IPS DF 19.7 (cell line): Measurements from ENCODE around the gene EIF3A.
A peak's percentile ranks its signal among the peaks of the same experiment; 100 is the strongest.
"Not testable (repeated sequence)": the region's sequence is repeated elsewhere in the genome, so short reads cannot be mapped to it uniquely, and the experiment has no call there.

Source experiments
- DNase-seq: peaks from one replicate; pipeline ENCODE4 v3.0.0-alpha.2; 2013; ENCODE audit warnings: low read depth, low spot score

EIF3A gene

DNA sequence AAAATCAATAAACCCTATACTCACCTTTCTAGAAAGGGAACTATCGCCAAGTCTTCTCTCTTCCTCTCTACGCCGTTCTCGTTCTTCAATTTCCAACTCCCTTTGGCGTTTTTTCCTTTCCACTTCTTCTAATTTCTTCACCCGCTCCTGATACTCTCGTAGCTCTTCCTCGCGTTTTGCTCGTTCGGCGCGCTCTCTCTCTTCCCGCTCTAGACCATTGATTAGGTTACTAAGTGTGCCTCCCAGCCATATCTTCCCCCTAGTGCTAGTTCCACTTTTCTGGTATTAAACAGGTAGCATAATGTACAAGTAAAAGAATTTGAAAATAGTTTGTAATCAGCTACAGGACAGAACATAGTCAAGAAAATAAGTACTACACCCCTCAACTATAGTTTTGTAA lies 30.8 kb downstream of the EIF3A start:
- no peak for DNase-seq

DNA sequence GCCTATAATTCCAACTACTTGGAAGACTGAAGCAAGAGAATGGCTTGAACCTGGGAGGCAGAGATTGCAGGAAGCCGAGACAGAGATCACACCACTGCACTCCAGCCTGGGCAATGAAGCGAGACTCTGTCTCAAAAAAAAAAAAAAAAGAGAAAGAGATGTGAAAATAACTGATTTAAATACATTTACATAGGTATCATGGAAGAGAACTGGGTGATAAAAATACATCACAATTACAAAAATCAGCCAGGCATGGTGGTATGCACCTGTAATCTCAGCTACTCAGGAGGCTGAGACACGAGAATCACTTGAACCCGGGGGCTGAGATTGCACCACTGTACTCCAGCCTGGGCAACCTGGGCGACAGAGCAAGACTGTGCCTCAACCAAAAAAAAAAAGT lies 31.3 kb downstream of the EIF3A start:
- no peak for DNase-seq

DNA sequence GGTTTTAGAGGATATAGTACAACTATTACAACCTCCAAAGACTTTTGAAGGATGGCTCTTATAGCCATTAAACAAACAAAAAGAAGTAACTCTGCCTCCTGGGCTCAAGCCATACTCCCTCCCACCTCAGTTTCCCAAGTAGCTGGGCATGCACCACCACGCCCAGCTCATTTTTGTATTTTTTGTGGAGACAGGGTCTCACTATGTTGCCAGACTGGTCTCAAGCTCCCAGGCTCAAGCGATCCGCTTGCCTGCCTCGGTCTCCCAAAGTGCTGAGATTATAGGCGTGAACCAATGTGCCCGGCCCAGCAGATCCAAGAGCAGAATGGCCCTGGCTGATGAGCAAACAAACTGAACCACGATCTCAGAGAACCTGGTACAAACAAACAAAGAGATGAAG lies 35.1 kb downstream of the EIF3A start:
- no peak for DNase-seq

DNA sequence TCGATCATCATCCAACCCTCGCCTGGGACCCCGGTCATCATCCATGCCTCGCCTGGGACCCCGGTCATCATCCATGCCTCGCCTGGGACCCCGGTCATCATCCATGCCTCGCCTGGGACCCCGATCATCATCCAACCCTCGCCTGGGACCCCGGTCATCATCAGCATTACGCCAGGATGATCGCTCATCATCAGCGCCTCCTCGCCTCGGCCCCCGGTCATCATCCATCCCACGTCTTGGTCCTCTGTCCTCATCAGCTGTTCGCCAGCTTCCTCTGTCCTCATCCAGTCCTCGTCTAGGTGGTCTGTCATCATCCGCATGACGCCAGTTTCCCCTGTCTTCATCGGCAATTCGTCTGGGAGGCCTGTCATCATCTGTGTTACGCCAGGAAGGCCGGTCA lies 38.4 kb downstream of the EIF3A start:
- no peak for DNase-seq

DNA sequence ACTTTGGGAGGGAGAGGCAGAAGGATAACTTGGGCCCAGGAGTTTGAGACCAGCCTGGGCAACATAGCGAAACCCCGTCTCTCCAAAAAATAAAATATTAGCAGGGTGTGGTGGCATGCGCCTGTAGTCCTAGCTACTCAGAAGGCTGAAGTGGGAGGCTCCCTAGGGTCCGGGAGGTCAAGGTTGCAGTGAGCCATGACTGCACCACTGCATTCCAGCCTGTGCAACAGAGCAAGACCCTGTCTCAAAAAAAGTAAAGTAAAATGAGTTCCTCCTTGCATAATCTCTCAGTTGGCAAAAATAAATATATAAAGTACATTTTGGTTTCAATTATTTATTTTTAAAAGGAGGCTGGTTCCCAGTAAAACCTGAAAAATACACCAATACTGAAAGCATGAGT lies 39.3 kb downstream of the EIF3A start:
- no peak for DNase-seq

DNA sequence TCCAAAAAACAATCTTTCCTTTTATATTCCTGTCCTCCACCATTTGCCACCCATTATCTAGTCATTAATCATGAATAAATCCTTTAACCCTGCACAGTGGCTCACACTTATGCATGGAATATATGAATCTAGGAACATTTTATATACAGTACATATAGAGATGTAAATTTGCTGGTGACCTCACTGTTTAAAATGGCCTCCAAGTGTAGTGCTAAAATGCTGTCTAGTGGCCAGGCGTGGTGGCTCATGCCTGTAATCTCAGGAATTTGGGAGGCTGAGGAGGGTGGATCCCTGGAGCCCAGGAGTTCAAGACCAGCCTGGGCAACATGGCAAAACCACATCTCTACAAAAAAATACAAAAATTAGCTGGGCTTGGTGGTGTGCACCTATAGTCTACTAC lies 41.5 kb downstream of the EIF3A start:
- DNase-seq, result no peak

DNA sequence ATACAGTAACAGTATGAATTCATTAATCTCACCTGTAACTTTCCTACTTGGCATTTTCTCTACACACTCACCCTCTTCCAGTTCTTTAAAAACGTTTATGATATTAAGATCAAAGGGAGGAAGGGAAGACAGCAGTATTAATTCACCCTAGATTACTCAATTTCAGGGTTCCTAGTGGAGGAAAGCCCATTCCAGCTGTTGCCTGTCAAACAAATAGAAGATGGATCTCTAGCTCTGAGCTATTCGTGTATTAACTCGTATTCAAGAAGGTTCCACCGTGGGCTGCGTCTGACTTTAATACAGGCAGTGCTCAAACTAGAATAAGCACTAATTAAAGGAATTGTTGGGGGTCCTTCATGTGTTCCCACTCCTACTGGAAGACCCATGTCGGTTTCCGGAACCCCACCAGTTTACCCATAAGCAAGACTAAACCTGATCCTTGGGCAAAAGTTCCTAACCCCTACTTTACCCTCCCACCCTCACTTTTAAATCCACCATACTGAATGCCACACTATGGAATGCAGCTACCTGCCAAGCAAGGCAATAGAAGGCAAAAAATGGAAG lies 49.0 kb downstream of the EIF3A start:
- DNase-seq, result no peak

DNA sequence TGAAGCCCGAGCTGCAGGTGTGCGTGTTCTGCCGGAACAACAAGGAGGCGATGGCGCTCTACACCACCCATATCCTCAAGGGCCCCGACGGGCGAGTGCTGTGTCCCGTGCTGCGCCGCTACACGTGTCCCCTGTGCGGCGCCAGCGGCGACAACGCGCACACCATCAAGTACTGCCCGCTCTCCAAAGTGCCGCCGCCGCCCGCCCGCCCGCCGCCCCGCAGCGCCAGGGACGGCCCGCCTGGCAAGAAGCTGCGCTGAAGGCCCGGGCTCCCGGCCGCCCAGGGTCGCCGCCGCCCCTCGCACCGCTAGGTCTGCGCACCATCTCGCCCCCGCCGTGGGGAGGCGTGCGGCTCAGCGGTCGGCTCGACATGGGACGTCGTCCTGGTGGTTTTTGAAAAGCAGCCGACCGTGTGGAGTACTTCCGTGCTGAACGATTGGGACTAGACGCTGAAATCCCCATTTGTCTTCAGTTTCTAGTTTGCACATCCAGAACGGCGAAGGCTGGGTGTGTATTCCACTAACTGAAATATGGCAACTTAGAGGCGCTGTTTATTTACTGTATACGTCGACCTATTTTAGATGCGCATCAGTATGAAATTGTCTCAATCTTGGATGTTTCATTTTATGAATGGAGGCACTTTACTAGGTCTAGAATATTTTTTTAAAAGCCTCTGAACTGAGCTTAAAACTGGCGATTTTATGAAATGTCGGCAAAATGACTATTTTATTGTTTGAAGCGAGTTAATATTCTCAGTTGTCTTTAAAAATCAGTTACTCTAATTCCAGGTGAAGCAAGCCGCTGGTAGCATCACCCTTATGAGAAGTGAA lies 50.0 kb downstream of the EIF3A start:
- DNase-seq, result no peak

DNA sequence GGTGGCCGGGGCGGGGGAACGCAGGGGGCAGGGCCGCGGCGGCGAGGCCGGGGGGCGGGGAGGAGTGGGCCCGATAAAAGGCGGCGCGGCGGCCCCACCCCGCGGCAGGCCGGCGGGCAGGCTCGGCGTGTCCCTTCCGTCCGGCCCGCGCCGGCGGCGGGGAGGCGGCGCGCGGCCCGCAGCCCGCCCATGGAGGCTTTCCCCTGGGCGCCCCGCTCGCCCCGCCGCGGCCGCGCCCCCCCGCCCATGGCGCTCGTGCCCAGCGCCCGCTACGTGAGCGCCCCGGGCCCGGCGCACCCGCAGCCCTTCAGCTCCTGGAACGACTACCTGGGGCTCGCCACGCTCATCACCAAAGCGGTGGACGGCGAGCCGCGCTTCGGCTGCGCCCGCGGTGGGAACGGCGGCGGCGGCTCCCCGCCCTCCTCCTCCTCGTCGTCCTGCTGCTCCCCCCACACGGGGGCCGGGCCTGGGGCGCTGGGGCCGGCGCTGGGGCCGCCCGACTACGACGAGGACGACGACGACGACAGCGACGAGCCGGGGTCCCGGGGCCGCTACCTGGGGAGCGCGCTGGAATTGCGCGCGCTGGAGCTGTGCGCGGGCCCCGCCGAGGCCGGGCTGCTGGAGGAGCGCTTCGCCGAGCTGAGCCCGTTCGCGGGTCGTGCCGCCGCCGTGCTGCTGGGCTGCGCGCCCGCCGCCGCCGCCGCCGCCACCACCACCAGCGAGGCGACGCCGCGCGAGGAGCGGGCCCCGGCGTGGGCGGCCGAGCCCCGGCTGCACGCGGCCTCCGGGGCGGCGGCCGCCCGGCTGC lies 50.8 kb downstream of the EIF3A start, which contains the start of gene NANOS1:
Gene NANOS1, plus strand, starts transcription at position 102 of the 808 bp plus-strand sequence. Its CDS starts 88 bp downstream, at position 190.
- DNase-seq, result no peak

DNA sequence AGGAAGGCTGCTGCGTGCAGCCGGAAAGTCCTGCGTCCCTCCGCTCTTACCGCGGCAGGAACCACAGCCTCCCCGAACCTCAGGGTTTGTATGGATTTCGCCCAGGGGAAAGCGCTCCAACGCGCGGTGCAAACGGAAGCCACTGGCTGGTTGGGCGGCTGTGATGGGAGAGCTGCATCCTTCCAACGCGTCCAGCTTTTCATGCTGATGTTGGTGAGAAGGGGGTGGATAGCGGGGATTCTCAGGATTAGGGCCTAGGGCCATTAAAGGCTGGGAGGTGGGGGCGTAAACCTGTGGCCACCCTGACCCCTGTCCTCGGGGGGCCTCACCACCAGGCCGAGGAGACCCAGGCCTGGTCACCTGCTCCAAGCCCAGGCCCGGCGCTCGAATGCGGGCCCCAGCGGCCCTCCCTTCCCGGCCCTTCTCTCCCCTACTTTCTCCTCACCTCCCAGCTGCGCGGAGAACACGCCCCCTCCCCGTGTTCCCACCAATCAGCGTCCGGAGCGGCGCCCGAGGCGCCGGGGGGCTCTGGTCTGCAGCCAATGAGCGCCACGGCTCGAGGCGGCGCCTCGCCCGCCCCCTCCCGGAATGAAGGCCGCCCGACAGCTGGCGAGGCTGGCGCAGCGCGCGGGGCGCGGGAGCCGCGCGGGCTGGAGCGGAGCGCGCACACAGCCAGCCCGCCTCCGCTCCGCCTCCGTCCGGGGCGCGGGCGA lies 51.6 kb downstream of the EIF3A start:
- no peak for DNase-seq

DNA sequence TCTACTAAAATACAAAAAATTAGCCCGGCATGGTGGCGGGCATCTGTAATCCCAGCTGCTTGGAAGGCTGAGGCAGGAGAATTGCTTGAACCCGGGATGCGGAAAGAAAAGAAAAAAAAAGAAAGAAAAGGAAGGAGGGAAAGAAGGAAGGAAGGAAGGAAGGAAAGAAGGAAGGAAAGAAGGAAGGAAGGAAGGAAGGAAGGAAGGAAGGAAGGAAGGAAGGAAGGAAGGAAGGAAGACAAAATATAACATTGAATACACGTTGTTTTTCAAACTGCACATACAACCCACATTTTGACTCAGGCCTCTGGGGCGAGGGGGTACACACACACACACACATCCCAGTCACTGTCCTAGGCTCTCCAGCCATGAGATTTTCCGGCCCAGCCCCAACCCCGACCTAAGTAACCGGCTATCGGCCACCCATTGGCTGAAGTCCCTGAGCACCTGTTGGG lies 52.1 kb downstream of the EIF3A start:
- not testable (repeated sequence) for DNase-seq

DNA sequence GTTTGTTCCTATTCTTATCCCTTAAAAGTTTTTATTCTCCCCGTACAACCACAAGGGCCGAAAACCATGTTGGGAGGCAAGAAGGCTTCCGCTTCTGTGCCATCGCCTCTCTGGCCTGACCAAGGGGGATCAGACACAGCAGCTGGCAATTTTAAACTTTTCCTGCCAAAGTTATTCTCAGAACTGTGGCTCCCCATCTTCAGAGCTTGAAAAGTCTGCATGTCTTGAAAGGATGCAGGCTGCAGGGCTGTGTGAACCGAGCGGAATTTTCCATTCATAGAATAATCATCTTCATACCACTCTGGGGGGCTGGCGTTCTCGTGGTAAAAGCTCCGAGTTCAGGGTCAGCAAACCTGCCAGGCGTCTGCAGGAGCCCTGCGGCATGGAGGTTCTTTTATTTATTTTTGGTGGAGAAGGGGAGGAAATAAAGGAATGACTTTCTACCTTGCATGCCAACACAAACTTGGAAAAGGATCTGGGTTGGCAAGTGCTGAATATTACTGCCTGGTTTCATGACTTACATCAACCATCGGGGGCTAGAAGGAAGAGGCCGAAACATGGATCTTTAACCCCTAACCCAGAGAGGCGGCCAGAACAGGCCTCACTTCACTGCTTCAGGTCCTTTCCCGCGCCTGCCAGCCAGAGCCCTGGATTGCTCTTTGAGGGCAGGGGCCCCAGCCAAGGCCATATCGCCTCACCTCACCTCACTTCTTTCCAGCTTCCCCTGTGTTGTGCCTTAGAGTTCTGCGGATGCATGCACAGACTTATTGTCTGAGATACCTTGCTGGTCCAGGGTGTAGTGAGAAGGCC lies 54.1 kb downstream of the EIF3A start:
- no peak for DNase-seq

DNA sequence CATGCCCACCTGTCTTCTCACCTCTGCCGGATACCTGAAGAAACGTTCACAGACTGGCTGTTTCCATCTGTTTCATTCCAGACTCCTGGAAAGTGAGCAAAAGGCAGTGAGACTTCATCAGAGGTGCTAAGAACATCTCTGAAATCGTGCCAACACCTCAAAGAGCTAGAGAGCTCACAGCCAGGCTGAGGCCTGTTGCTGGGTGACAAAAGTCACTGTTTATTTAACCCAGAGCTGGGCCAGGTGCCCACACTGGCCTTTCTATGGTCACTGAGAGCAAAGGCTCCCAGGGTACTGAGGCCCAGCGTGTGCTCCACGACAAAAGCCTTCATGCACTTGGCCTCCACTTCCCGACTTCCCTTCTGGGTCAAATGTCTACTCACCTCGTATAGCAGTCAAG lies 54.8 kb downstream of the EIF3A start:
- no peak for DNase-seq

DNA sequence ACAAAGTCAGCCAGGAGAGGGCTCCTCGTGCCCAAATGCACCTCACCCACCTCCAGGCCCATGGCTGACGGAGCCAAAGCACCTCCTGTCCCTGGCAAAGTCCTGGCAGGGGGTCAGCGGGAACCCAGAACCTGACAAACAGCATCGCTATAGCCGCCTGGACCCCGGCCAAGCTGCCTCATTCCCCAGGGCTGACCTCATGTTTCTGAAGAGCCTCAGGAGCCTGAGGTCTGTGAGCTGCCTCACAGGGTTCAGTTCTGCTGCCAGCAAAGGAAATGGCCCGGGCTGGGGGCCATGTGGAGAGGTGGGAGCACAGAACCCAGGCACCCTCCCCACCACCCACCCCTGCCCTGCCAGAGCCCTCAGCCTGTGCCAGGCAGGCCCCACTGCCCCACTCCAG lies 55.3 kb downstream of the EIF3A start:
- no peak for DNase-seq

DNA sequence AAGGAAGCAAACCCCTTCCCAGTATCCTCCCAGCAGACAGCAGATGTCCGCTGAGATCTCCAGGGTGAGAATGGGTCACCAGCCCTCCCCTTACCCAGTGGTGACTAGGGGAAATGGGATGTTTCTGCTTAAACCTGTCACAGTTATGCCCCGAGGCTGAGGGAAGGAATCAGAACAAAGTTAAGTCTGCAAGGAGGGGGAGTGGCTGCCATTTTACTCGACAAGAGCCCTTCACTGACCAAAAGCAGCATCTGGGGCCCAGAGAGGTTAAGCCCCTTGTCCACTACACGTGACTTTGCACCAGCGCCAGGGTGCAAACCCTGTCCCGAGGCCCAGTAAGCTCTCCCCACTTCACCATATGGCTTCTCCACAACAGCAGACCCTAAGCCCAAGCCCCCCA lies 55.7 kb downstream of the EIF3A start:
- no peak for DNase-seq

DNA sequence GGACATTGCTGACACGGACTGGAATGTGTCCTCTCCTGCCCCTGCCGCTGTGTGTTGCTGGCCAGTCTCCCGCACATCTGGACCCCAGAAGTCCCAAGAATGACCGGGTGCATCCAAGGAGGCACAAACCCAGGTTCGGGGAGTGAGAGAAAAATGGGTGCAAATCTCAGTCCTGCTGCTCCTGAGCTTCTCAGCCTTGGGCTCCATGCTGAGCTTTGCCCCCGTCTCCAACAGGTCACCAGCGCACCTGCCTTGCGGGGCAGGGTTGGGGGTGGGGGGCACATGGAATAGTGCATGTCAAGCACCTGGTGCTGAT lies 57.1 kb downstream of the EIF3A start:
- no peak for DNase-seq

DNA sequence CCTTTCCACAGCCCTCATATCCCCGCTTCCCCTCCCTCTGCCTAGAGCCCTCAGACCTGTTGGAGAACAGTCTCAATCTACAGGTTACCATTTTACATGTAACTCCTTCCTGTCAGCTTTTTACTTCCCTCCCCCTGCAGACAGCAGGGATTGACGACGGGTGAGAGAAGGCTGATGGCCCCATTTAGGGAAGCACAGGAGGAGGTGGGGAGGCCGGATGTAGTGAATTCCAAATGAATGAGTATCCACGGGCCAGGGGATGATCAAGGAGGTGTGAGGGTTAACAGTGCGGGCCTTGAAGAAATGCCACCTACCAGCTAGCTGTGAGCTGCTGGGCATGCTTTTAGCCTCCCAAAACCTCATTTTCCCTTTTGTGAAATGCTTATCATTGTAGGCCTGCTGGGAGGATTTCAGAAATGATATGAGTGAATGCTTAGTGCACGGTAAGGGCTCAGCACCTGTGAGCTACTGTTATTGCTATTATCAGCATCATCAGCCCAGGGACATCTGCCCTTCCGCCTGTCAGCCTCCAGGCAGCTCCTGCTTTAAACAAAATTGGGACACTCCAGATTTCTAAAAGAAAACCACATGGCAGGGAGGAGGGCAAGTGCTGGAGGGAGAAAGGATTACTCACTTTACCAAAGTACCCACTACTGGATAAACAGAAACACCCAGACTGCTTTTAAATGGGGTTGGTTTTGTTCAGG lies 57.6 kb downstream of the EIF3A start:
- DNase-seq, result peak; percentile 63

DNA sequence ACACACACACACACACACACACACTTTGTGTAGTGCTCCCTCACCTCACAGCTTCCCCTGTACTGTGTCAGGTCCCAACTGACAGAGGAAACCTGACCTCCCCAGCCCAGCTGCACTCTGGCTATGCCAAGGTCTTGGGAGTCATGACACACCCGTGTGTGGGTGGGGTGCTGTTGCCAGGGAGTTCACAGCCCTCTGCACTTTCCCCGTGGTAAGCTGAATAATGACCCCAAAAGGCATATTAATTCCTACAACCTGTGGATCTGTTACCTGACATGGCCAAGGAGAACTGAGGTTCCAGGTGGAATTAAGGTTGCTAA lies 60.0 kb downstream of the EIF3A start:
- no peak for DNase-seq

DNA sequence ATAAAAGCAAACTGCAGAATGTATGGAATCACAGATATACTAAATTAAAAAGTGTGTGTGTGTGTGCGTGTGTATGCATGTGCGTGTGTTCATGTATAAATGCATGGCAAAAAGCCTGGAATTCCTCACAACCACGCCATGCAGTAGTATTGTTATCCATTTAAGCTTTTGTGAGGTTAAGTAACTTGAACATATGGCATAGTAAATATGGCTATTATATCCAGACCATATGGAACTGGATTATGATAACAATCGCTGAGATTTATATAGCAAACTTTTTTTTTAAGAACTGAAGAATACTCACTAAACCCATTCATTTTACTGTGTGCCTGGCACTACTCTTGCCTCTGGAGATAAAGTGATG lies 73.4 kb downstream of the EIF3A start:
- DNase-seq, result no peak

DNA sequence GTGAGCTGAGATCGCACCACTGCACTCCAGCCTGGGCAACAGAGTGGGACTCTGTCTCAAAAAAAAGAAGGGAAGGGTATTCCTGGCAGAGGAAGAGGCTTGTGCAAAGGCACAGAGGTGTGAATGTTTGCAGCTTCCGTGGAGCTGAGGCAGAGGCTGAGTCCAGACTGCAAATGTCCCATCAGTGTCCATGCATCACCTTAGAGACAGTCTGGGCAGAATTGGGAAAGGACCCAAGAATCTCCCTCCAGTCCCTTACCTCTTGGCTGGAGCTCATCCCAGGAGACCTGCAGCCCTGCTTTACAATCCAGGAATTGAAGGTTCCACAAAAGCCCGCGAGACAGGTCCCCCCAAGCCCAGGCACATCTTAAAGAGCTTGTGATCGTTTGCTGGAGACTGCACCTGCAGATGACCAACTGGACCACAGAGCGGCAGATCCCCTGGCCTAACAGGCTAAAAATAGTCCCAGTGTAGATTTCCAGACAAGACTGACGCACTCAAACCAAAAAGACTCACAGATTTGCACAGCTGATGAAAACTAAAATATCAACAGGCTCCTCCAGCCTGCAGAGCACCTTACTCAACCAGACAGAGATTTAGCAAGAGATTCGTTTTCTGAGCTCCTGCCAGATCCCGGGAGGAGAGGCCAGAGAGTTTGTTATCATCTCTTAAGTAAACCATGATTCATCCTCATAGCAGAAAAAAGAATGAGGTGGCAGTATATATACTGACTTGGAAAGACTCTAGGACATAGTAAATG lies 74.0 kb downstream of the EIF3A start:
- DNase-seq, result no peak
